Muscle layer of duodenum (tissue), 2 donors: ENCODE measurements around the gene PSMA5.

Source experiments
- H3K27ac ChIP-seq: one replicate; pipeline ENCODE4 v1.7.0; 2013; ENCODE audit warnings: mild to moderate bottlenecking, low read length
- H3K27me3 ChIP-seq: one replicate; pipeline ENCODE4 v1.7.0; 2013; ENCODE audit warnings: low read depth, mild to moderate bottlenecking, control low read depth, low read length
- H3K36me3 ChIP-seq, 2 donors: one replicate each; pipeline ENCODE4 v1.7.0; 2013; ENCODE audit warnings: low read length in 2 of 2, control low read depth in 1 of 2, mild to moderate bottlenecking in 1 of 2; ENCODE audit not compliant: insufficient read depth in 2 of 2, control insufficient read depth in 1 of 2
- H3K4me1 ChIP-seq, 2 donors: one replicate each; pipeline ENCODE4 v1.7.0; 2013; ENCODE audit warnings: low read length in 2 of 2, mild to moderate bottlenecking in 2 of 2, control low read depth in 1 of 2, moderate library complexity in 1 of 2; ENCODE audit not compliant: insufficient read depth in 2 of 2, control insufficient read depth in 1 of 2
- H3K4me3 ChIP-seq, 2 donors: one replicate each; pipeline ENCODE4 v1.7.0; 2013; ENCODE audit warnings: low read length in 2 of 2, low read depth in 1 of 2, mild to moderate bottlenecking in 1 of 2
- H3K9me3 ChIP-seq, 2 donors: one replicate each; pipeline ENCODE4 v1.7.0; 2013; ENCODE audit warnings: low read length in 2 of 2, control low read depth in 1 of 2, mild to moderate bottlenecking in 1 of 2; ENCODE audit not compliant: control insufficient read depth in 1 of 2
- donor health status: healthy.

Gene PSMA5

GRCh38 chr1:109389638-109390341, 36.5 kb downstream of the PSMA5 start:
- Histone ChIP-seq H3K27me3 (no peaks in the 10 kb centered on the region), H3K9me3 (no peaks in the 10 kb centered on the region), H3K27ac (peak overlapping the region; percentile 89), H3K36me3 (no peaks in the 10 kb centered on the region), H3K4me1 (peaks cover 45 to 51% of the 10 kb centered on the region in 2 donors), H3K4me3 (peak overlapping the region; percentile 0 to 22)

GRCh38 chr1:109388884-109389637, 37.2 kb downstream of the PSMA5 start:
- Histone ChIP-seq H3K27ac (peak overlapping the region; percentile 89), H3K4me1 (peaks cover 48 to 50% of the 10 kb centered on the region in 2 donors)

DNA sequence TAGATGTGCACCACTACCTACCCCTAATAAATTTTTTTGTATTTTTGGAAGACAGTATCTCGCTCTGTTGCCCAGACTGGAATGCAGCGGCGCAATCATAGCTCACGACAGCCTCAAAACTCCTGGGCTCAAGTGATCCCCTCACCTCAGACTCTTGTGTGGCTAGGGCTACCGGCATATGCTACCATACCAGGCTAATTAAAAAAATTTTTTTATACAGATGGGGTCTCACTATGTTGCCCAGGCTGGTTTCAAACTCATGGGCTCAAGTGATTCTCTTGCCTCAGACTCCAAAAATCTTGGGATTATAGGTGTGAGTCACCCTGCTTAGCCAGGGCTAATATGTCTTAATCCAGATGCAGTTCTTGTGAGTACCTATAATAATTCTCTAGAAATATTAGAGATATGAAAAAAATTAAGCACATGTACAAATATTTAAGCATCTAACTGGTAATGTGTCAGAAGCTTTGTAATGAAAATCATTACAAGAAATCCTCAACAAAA, 38.0 kb downstream of the PSMA5 start:
- peak overlapping the region; percentile 89 for H3K27ac ChIP-seq
- H3K4me3 ChIP-seq = no peak overlapping the region
- peaks cover 42 to 48% of the 10 kb centered on the region in 2 donors for H3K4me1 ChIP-seq
- H3K36me3 ChIP-seq = no peaks in the 10 kb centered on the region
- H3K27me3 ChIP-seq = no peaks in the 10 kb centered on the region
- peaks cover 0 to 3% of the 10 kb centered on the region in 2 donors for H3K9me3 ChIP-seq

More at GRCh38 chr1:109388884-109389637, 37.2 kb downstream of the PSMA5 start:
- Histone ChIP-seq H3K36me3 (no peaks in the 10 kb centered on the region), H3K27me3 (no peaks in the 10 kb centered on the region), H3K9me3 (peaks cover 0 to 3% of the 10 kb centered on the region in 2 donors), H3K4me3 (no peak overlapping the region)

GRCh38 chr1:109386054-109386717, 40.1 kb downstream of the PSMA5 start:
- Histone ChIP-seq H3K36me3 (no peaks in the 10 kb centered on the region), H3K27ac (peak overlapping the region; percentile 67), H3K9me3 (peaks cover 0 to 3% of the 10 kb centered on the region in 2 donors), H3K4me3 (no peak overlapping the region), H3K4me1 (peaks cover 29 to 31% of the 10 kb centered on the region in 2 donors), H3K27me3 (no peaks in the 10 kb centered on the region)

- Histone ChIP-seq H3K36me3 (no peaks in the 10 kb centered on the region), H3K4me3 (no peak overlapping the region), H3K9me3 (peaks cover 0 to 3% of the 10 kb centered on the region in 2 donors), H3K4me1 (peaks cover 24 to 27% of the 10 kb centered on the region in 2 donors), H3K27ac (peak overlapping the region; percentile 1), H3K27me3 (no peaks in the 10 kb centered on the region)
Observed at GRCh38 chr1:109385417-109385816, 40.8 kb downstream of the PSMA5 start.

DNA sequence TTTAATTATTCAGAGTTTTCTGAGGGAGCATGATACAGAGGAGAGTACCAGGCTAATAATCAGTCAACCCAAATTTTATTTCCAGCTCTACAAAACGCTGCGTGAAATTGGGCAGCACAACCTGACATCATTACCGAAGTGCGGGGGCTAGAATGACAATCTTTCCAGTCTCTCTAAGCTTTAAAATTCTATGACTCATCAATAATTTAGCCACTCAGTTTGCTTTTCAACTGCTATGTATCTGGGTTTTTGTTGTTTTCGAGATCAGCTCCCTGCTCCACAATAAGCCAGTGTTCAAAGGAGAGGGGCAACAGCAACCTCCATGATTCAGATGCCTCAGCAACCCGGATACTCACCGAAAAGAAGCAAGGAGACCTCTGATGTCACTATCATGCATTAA, 42.4 kb downstream of the PSMA5 start:
- H3K27ac ChIP-seq = peak overlapping the region; percentile 61
- H3K4me3 ChIP-seq = no peak overlapping the region
- H3K9me3 ChIP-seq = peaks cover 0 to 3% of the 10 kb centered on the region in 2 donors
- H3K36me3 ChIP-seq = no peaks in the 10 kb centered on the region
- H3K27me3 ChIP-seq = no peaks in the 10 kb centered on the region
- H3K4me1 ChIP-seq = peaks cover 8 to 21% of the 10 kb centered on the region in 2 donors

- no peaks in the 10 kb centered on the region for H3K27me3 ChIP-seq
- peaks cover 0 to 3% of the 10 kb centered on the region in 2 donors for H3K9me3 ChIP-seq
- H3K36me3 ChIP-seq = no peaks in the 10 kb centered on the region
- H3K4me1 ChIP-seq = peaks cover 6 to 21% of the 10 kb centered on the region in 2 donors
- peak overlapping the region; percentile 61 for H3K27ac ChIP-seq
- H3K4me3 ChIP-seq = no peak overlapping the region
Observed at GRCh38 chr1:109383087-109383779, 43.0 kb downstream of the PSMA5 start.

- H3K27ac ChIP-seq = no peak overlapping the region
- H3K9me3 ChIP-seq = peaks cover 0 to 3% of the 10 kb centered on the region in 2 donors
- H3K36me3 ChIP-seq = no peaks in the 10 kb centered on the region
- peaks cover 6 to 15% of the 10 kb centered on the region in 2 donors for H3K4me1 ChIP-seq
- no peaks in the 10 kb centered on the region for H3K27me3 ChIP-seq
- H3K4me3 ChIP-seq = no peak overlapping the region
Observed at GRCh38 chr1:109381573-109381972, 44.7 kb downstream of the PSMA5 start.

DNA sequence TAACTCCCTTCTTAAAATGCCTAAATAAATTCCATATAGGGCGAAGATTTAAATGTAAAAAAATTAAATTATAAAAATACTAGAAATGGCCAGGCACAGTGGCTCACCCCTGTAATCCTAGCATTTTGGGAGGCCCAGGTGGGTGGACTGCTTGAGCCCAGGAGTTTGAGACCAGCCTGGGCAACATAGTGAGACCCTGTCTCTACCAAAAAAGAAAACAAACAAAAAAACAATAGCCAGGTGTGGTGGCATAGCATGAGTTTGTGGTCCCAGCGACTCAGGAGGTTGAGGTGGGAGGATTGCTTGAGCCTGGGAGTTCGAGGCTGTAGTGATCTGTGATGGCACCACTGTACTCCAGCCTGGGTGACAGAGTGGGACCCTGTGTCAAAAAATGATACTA, 46.3 kb downstream of the PSMA5 start:
- H3K27me3 ChIP-seq = no peaks in the 10 kb centered on the region
- H3K27ac ChIP-seq = no peak overlapping the region
- H3K9me3 ChIP-seq = peaks cover 0 to 3% of the 10 kb centered on the region in 2 donors
- no peaks in the 10 kb centered on the region for H3K36me3 ChIP-seq
- H3K4me1 ChIP-seq = peaks cover 6 to 8% of the 10 kb centered on the region in 2 donors
- H3K4me3 ChIP-seq = no peak overlapping the region

DNA sequence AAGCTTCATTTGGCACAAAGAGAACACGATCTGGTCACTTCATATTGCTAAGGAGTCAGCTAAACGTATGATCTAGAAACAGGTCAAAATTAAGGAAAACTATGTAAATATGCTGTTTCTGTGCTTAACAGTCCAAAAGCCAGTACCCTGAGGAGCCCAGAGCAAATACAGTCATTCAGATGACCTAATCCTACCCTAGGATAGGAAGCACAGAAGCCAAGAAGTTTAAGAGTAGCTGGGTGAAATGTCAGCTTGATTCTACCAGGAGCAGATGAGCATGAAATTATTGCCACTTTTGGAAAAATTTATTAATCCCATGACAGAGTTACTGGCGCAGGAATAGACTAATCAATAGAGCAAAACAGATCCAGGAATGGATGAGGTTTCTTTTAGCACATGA, 46.8 kb downstream of the PSMA5 start:
- peaks cover 5 to 8% of the 10 kb centered on the region in 2 donors for H3K4me1 ChIP-seq
- no peaks in the 10 kb centered on the region for H3K36me3 ChIP-seq
- no peak overlapping the region for H3K4me3 ChIP-seq
- no peak overlapping the region for H3K27ac ChIP-seq
- peaks cover 0 to under 1% of the 10 kb centered on the region in 2 donors for H3K9me3 ChIP-seq
- no peaks in the 10 kb centered on the region for H3K27me3 ChIP-seq
